Measurements from ENCODE around the gene CEP170B.
A peak's percentile ranks its signal among the peaks of the same experiment; 100 is the strongest.

CEP170B gene

DNA sequence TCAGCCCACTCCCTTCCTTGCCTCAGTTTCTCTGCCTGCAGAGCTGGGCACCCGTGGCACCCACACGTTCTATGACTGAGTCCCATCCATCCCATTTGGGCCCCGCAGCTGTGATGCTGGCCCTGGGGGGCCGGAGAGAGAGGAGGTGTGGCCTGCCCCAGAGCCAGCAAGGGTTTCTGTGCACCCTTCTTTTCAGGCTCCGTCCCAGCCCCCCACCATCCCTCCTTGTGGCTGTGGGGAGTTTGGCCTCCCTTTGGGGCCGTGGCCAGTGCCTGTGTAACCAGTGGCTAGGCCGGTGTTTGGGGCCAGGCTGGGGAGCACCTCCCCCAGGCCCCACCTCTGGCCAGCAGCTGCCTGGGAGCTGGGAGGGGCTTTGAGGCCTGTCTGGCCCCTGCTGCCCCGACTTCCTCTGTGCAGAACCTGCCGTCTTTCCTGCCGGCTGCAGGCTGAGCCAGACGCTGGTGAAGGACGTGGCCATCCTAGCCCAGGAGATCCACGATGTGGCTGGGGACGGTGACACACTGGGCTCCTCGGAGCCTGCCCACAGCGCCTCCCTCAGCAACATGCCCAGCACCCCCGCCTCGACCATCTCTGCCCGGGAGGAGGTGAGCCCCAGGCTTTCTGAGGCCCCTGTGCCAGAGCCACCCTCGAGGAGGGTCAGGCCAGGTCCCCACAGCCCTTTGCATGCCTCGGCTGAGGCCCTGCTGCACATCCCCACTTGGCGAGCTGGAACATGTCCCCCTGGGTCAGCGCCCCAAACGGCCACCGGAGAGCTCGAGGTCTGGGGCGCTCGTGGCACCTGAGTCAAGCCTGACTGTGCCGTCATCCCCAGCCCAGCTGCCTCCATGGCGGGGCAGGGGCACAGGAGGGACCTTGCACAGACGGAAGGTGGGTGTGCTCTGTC lies 27.7 kb downstream of the CEP170B start:
- intact Hi-C loops (cut with DNase I; ENCODE audit: low total_unique reads), result no loop called here
- no peaks in the 10 kb centered on the region for H3K9me3 ChIP-seq
- no peak overlapping the region for H3K4me3 ChIP-seq
- no peak for TF ChIP-seq CTCF (IDR thresholded peaks at IDR 0.05)
- no peak overlapping the region for H3K27ac ChIP-seq
- DNase-seq, result peak in 1 of 2 donors; percentile 63
- H3K4me1 ChIP-seq, result peaks cover 0 to 21% (median 10%) of the 10 kb centered on the region in 4 donors
- no peaks in the 10 kb centered on the region for H3K27me3 ChIP-seq
- H3K36me3 ChIP-seq, result peaks cover under 1 to 46% (median 19%) of the 10 kb centered on the region in 3 donors

- no peak overlapping the region for H3K4me3 ChIP-seq
- H3K4me1 ChIP-seq, result peaks cover 0 to 21% (median 10%) of the 10 kb centered on the region in 4 donors
- no peaks in the 10 kb centered on the region for H3K9me3 ChIP-seq
- no peak overlapping the region for H3K27ac ChIP-seq
- TF ChIP-seq CTCF (IDR thresholded peaks at IDR 0.05), result no peak
- H3K36me3 ChIP-seq, result peaks cover 0 to 37% (median 11%) of the 10 kb centered on the region in 3 donors
- intact Hi-C loops (cut with DNase I; ENCODE audit: low total_unique reads), result no loop called here
- H3K27me3 ChIP-seq, result no peaks in the 10 kb centered on the region
- peak in 1 of 2 donors; percentile 68 for DNase-seq
Observed at GRCh38 chr14:104893435-104894207, 28.6 kb downstream of the CEP170B start.

DNA sequence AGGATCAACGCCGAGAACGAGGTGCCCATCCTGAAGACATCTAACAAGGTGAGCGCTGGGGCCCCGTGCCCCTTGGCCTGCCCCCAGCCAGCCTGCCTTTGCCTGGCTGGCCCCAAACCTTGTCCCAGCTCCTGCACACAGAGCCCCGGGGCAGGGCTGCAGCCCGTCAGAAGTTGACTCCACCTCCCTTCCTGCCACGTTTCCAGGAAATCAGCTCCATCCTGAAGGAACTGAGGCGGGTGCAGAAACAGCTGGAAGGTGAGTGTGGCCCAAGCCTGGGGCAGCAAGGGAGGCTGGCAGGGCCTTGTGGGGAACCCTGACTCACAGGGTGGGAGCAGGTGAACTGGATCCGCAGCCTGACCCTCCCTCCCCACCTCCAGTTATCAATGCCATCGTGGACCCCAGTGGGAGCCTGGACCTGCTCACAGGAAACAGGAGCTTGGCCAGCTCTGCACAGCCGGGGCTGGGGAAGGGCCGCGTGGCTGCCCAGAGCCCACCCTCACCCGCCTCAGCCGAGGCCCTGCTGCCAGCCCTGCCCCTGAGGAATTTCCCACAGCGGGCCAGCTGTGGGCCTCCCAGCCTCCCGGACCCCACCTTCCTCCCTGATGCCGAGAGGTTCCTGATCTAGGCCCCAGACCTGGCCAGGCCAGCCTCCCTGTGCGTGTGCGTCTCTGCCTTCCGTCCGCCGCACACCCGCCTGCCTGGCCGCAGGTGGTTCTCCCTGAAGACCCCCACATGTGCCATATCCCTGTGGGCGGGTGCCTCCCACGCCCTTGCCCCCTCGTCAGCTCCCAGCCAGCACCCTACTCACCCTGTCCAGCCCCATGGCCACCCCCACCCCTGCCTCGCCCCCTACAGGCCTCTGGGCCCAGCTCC lies 29.5 kb downstream of the CEP170B start:
- H3K4me1 ChIP-seq, result peaks cover 0 to 21% (median 10%) of the 10 kb centered on the region in 4 donors
- H3K27me3 ChIP-seq, result no peaks in the 10 kb centered on the region
- peaks cover 0 to 28% (median 5%) of the 10 kb centered on the region in 3 donors for H3K36me3 ChIP-seq
- H3K9me3 ChIP-seq, result no peaks in the 10 kb centered on the region
- intact Hi-C loops (cut with DNase I; ENCODE audit: low total_unique reads), result no loop called here
- peak in 1 of 2 donors; percentile 60 for DNase-seq
- no peak for TF ChIP-seq CTCF (IDR thresholded peaks at IDR 0.05)
- no peak overlapping the region for H3K4me3 ChIP-seq
- H3K27ac ChIP-seq, result no peak overlapping the region

DNA sequence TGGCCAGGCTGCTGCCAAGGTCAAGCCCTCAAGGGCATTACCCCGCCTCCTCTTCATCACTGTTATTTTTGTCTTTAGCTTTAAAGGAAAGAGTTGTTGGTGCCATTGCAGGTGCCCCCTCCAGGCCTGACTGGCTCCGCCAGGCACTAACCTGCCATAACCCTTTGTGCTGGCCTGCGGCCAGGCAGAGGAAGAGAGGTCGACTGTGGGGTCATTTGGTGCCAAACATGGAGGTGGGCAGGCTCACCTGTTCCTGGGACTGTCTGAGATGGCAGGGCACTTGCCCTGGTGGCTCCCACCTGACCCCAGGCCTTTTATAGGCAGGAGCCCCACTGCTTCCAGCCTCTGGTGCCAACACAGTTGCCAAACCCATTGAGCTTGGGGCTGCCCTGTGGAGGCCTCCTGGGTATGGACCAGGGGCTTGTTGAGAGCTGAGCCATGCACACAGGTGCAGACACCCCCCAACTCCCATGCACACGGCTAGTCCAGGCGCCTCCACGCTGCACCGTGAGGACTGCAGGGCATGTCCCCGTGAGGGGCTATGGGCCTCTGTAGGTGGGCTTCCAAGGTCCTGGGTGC lies 30.2 kb downstream of the CEP170B start:
- no peaks in the 10 kb centered on the region for H3K9me3 ChIP-seq
- no peaks in the 10 kb centered on the region for H3K27me3 ChIP-seq
- no peak overlapping the region for H3K4me3 ChIP-seq
- peaks cover 0 to 21% (median 10%) of the 10 kb centered on the region in 4 donors for H3K4me1 ChIP-seq
- intact Hi-C loops (cut with DNase I; ENCODE audit: low total_unique reads), result no loop called here
- no peak for DNase-seq
- H3K36me3 ChIP-seq, result peaks cover 0 to 27% (median 5%) of the 10 kb centered on the region in 3 donors
- H3K27ac ChIP-seq, result no peak overlapping the region
- TF ChIP-seq CTCF (IDR thresholded peaks at IDR 0.05), result no peak

Measured in tibial artery (tissue), 4 donors.